Measurements from ENCODE around the gene HBD. TPM values are rescaled to one million over a fixed set of nuclear protein-coding genes. Genes with fewer than 3 reads are reported as not detected.

Gene HBD
- total and polyA plus RNA-seq, 9 of the 15 experiments (the other 6 are each of a cell fraction or from before 2014, with no cell fraction given): 11.8 to 169 (median 36.0) TPM

GRCh38 chr11:5204787-5205186, 29.5 kb downstream of the HBD start (continued):
- TF ChIP-seq CHAMP1 (IDR thresholded peaks at IDR 0.05) (peak; percentile 84), TCF7L2 (IDR thresholded peaks at IDR 0.05; ENCODE audit: low read depth, low read length) (no peak), CHD2 (IDR thresholded peaks at IDR 0.05; ENCODE audit: low read depth, low read length) (no peak), NCOA4 (IDR thresholded peaks at IDR 0.05; ENCODE audit: partially characterized antibody) (no peak), FIP1L1 (IDR thresholded peaks at IDR 0.05; ENCODE audit: low read depth, low read length, poor library complexity, severe bottlenecking) (no peak), RBM22 (IDR thresholded peaks at IDR 0.05; ENCODE audit: low read depth, low read length, poor library complexity, severe bottlenecking) (no peak), BRD4 (IDR thresholded peaks at IDR 0.05) (no peak), RCOR1 (IDR thresholded peaks at IDR 0.05; ENCODE audit: borderline replicate concordance in 1 of 2, low read depth in 2 of 2, low read length in 2 of 2) (peak in 1 of 2 experiments; percentile 87; a peak in 2 of 4 replicates), SNIP1 (IDR thresholded peaks at IDR 0.05; ENCODE audit: low read depth) (no peak), NFE2L1 (tag; IDR thresholded peaks at IDR 0.05; ENCODE audit: borderline replicate concordance, low read depth) (no peak), SOX6 (IDR thresholded peaks at IDR 0.05) (no peak), RBM39 (optimal IDR thresholded peaks at IDR 0.05; ENCODE audit: low read depth, low read length) (no peak), CGGBP1 (CRISPR knock-in tag; IDR thresholded peaks at IDR 0.05) (no peak), FOXJ2 (tag; IDR thresholded peaks at IDR 0.05) (no peak), MED1 (CRISPR knock-in tag; IDR thresholded peaks at IDR 0.05; ENCODE audit: borderline replicate concordance) (no peak)
- TF ChIP-seq, protein P1, sequence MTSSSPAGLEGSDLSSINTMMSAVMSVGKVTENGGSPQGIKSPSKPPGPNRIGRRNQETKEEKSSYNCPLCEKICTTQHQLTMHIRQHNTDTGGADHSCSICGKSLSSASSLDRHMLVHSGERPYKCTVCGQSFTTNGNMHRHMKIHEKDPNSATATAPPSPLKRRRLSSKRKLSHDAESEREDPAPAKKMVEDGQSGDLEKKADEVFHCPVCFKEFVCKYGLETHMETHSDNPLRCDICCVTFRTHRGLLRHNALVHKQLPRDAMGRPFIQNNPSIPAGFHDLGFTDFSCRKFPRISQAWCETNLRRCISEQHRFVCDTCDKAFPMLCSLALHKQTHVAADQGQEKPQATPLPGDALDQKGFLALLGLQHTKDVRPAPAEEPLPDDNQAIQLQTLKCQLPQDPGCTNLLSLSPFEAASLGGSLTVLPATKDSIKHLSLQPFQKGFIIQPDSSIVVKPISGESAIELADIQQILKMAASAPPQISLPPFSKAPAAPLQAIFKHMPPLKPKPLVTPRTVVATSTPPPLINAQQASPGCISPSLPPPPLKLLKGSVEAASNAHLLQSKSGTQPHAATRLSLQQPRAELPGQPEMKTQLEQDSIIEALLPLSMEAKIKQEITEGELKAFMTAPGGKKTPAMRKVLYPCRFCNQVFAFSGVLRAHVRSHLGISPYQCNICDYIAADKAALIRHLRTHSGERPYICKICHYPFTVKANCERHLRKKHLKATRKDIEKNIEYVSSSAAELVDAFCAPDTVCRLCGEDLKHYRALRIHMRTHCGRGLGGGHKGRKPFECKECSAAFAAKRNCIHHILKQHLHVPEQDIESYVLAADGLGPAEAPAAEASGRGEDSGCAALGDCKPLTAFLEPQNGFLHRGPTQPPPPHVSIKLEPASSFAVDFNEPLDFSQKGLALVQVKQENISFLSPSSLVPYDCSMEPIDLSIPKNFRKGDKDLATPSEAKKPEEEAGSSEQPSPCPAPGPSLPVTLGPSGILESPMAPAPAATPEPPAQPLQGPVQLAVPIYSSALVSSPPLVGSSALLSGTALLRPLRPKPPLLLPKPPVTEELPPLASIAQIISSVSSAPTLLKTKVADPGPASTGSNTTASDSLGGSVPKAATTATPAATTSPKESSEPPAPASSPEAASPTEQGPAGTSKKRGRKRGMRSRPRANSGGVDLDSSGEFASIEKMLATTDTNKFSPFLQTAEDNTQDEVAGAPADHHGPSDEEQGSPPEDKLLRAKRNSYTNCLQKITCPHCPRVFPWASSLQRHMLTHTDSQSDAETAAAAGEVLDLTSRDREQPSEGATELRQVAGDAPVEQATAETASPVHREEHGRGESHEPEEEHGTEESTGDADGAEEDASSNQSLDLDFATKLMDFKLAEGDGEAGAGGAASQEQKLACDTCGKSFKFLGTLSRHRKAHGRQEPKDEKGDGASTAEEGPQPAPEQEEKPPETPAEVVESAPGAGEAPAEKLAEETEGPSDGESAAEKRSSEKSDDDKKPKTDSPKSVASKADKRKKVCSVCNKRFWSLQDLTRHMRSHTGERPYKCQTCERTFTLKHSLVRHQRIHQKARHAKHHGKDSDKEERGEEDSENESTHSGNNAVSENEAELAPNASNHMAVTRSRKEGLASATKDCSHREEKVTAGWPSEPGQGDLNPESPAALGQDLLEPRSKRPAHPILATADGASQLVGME (CRISPR knock-in tag; IDR thresholded peaks at IDR 0.05): no peak
- TF ChIP-seq, protein P2, sequence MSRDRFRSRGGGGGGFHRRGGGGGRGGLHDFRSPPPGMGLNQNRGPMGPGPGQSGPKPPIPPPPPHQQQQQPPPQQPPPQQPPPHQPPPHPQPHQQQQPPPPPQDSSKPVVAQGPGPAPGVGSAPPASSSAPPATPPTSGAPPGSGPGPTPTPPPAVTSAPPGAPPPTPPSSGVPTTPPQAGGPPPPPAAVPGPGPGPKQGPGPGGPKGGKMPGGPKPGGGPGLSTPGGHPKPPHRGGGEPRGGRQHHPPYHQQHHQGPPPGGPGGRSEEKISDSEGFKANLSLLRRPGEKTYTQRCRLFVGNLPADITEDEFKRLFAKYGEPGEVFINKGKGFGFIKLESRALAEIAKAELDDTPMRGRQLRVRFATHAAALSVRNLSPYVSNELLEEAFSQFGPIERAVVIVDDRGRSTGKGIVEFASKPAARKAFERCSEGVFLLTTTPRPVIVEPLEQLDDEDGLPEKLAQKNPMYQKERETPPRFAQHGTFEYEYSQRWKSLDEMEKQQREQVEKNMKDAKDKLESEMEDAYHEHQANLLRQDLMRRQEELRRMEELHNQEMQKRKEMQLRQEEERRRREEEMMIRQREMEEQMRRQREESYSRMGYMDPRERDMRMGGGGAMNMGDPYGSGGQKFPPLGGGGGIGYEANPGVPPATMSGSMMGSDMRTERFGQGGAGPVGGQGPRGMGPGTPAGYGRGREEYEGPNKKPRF (IDR thresholded peaks at IDR 0.05; ENCODE audit: low read depth, low read length): no peak

Measured in K562 (cell line).